ENCODE measurements around the gene TRAPPC12.

Gene TRAPPC12

DNA sequence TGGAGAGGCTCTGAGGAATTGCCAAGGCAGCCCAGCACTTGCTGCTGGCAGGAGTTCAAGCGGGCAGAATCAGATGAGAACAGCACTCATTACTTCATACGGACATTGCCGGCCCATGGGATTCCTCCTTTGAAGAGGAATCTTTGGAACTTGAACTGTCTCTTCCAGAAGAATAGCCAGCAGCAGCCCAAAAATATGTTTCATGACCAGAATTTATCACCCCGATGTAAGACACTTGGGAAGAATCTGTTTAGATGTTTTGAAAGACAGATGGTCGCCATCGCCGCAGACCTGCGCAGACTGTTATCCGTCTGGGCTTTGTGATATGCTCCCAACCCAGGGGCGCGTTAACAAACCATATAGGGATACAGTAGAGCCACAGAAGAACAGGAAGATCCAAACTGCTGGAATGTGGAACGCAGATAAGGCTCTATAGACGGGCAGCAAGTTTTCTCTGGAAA, 143.5 kb downstream of the TRAPPC12 start:
- no peak for DNase-seq
- intact Hi-C loops (cut with DNase I): no loop called here

DNA sequence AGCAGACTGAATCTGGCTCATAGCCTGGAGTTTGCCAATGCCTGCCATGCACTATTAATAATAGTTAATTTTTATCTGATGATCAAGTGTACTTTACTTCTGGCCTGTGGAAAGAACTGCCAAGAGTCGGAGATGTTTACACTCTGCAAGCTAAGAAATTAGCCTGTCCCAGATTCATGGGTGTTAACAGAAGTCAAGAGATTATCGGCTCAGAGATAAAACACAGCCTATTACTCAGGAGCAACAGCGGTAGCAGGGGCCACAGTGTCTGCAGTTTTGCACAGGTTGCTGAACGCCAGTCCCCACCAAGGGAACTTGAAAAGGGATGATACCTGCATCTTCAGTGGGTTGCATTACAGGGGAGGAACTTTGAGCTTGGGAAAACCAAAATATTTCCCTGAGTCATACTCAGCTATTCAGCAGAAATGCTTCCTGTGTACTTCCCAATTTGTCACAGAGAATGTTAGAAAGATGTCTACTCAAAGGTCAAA, 144.1 kb downstream of the TRAPPC12 start:
- intact Hi-C loops (cut with DNase I): no loop called here

DNA sequence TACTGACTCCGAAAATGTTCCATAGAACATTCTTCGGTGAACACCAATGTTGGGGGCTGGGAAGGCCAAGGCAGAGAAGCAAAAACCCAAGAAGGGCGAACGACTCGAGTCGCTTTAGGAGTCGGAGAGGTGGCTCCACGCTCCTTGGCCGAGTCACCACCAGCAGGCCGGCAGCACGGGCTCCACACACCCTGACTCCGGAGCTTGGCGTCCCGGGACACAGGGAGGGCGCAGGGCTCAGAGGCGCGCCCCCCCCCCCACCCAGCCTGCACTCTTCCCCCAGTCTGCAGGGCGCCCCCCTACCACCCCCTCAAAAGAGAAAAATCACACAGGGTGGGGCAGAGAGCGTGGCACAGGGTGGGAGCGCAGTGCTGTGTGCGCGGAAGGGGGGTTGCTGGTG, 147.4 kb downstream of the TRAPPC12 start:
- intact Hi-C loops (cut with DNase I): no loop called here
- DNase-seq: no peak

More for the DNA sequence above, 144.1 kb downstream of the TRAPPC12 start:
- DNase-seq: no peak

DNA sequence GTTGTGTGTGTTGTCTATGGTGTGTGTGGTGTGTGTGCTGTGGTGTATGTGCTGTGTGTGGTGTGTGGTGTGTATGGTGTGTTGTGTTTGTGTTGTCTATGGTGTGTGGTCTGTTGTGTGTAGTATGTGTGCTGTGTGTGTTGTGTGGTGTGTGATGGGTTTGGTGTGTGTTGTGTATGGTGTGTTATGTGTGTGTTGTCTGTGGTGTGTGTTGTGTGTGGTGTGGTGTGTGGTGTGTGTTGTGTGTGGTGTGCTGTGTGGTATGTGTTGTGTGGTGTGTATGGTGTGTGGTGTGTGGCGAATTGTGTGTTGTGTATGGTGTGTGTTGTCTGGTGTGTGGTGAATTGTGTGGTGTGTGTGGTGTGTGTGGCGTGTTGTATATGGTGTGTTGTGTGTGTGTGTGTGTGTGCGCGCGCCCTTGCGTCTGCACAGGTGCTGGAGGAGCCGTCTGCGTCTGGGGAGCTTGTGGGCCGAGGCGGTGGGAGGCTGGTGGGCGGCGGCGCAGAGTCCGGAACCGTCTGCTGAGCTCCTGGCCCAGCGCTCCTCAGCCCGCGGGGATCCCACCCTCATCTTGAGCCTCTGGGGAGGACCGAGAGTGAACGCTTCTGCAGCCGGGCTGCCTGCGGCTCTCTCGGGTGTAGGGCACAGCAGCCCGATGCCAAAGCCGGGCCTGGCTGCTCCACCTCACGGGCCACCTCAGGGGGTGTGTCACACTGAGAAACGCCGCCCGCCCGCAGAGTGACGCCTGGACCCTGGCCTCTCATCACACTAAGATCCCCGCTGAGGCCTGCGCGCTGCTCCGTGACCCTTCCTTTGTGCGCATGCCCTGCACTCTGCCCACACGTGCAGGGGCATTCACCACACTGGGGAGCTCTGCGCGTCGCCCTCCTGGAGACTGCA, 148.6 kb downstream of the TRAPPC12 start:
- intact Hi-C loops (cut with DNase I): no loop called here
- DNase-seq: no peak

Measured in posterior cingulate gyrus (tissue), 11 donors.